ENCODE results near the gene SLC38A9. TPM values are rescaled to one million over a fixed set of nuclear protein-coding genes. Genes with fewer than 3 reads are reported as not detected.
"Not testable (repeated sequence)": the region's sequence is repeated elsewhere in the genome, so short reads cannot be mapped to it uniquely, and the experiment has no call there.

Gene SLC38A9, protein sequence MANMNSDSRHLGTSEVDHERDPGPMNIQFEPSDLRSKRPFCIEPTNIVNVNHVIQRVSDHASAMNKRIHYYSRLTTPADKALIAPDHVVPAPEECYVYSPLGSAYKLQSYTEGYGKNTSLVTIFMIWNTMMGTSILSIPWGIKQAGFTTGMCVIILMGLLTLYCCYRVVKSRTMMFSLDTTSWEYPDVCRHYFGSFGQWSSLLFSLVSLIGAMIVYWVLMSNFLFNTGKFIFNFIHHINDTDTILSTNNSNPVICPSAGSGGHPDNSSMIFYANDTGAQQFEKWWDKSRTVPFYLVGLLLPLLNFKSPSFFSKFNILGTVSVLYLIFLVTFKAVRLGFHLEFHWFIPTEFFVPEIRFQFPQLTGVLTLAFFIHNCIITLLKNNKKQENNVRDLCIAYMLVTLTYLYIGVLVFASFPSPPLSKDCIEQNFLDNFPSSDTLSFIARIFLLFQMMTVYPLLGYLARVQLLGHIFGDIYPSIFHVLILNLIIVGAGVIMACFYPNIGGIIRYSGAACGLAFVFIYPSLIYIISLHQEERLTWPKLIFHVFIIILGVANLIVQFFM
- 17.7 and 23.8 TPM in 2 replicates for total RNA-seq (2014; rRNA removed; shearing (Covaris generic))
- 8.6 and 9.9 TPM in 2 replicates for polyA plus RNA-seq (2015; cell fraction: cytosol; rRNA removed)
- 30.6 and 41.6 TPM in 2 replicates for polyA plus RNA-seq (2015; cell fraction: nucleus; rRNA removed)

DNA sequence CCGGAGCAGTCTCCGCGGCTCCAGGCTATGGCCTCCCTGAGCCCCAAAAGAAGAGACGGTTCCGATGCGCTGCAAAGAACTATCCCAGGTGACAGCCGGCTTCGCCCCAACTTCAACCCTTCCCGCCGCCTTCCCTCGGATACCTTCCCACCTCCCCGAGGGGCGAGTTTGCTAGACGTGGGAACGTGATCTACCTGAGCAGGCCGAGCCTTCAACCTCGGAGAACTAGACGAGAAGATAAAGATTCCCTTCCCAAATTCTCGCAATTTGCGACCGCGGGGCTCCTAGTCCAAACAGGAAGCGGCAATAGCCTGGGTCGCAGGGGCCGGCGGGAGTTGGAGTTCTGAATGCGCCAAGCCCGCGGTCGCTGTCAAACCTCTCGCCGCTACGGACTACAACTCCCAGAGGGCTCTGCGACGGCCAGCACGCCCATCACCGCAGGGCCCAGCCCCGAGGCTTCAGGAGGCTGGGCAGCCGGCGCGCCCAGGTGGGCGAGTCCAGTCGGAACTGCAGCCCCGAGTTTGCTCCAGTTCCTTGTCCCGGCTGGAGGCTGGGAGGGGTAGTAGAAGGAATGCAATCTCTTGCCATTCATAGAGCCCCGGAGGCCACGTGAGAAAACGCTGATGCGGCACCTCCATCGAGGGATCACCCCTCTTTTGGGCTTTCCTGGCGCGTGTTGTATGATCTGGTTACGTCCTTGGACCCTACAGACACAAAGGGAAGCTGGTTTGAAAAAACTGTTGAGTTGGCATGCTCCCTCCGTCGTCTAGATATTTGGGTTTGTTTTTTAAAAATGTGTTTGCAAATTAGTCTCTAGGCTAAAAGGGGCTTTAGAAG, at the start of gene SLC38A9:
Gene SLC38A9 (minus strand): TSS at position 302 of the 837 bp plus-strand sequence. CDS start 14,366 bp downstream, outside the sequence.
- DNase-seq (ENCODE audit: low read depth) = peak; percentile 96

DNA sequence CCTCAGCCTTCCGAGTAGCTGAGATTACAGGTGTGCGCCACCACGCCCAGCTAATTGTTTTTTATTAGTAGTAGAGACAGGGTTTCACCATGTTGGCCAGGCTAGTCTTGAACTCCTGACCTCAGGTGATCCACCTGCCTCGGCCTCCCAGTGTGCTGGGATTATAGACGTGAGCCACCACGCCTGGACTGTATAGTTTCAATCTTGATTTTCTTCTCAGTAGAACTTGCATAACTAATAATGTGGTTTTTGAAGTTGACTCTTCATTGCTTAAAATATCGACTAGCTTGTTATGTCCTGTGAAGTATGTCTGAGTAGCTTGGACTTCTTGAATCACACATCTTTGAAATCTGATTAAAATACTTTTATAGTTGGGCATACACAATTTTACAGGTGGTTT, 49.6 kb upstream of the SLC38A9 start:
- DNase-seq (ENCODE audit: low read depth) = not testable (repeated sequence)

DNA sequence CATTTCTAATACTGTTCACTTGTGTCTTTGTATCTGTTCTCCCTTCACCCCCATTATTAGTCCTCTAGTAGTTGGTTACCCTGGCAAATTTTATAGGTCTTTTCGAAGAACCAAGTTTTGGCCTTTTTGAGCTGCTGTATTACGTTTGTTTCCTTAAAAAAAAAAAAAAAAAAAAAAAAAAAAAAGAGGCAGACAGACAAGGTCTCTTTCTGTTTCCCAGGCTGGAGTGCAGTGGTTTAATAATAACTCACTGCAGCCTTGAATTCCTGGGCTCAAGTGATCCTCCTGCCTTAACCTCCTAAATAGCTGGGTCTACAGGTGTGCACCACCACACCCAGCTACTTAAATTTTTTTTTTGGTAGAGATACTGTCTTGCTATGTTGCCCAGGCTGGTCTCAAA, 46.6 kb upstream of the SLC38A9 start:
- no peak for DNase-seq (ENCODE audit: low read depth)

DNA sequence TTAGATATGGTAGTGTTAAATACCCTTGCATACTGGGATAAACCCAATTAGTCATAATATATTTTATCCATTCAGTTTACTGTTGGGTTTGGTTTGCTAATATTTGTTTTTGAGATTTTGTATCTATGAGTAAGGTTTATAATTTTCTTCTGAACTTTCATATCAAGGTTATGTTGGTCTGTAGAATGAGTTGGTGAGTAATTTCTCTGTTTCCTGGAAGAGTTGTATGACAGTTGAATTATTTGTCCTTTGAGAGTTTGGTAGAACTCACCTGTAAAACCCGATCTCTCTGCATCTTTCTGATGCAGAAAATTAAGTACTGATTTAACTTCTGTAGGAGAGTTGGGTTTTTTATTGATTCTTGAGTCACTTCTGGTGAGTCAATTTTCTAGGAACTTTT, 46.1 kb upstream of the SLC38A9 start:
- no peak for DNase-seq (ENCODE audit: low read depth)

DNA sequence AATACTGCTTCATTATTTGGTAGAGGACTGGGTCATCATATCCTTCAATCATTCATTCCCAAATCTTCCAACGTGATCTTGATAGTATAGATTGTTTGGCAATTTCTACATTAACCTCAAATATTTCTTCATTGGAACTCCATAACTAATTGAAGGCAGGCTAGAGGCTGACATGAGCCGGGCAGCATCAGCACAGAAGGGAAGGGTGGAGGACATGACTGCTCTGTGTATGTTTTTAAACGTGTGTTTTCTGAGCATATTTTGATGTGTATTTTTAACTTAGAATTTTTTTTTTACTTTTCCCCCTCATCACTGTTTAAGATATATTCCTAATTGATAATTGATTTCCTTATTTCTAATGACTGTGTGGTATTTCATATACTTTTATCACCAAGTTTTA, 38.4 kb upstream of the SLC38A9 start:
- DNase-seq (ENCODE audit: low read depth) = no peak

DNA sequence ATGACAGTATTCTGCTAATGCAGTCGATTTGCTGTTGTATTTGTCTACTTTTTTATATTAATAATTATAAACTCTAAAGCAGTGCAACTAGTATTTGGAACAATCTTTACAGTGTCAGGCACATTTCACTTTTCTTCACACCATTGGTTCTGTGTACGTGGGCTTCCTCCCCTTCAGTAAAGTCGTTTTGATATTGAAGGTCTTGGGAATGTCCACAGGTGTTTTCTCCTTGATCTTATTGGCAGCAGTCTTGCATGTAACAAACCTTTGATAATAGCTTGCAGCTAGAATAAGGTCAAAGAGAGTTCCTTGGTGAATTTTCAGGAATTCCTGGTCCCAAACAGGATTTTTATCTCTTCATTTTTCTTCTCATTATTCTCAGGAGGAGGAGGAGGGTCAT, 37.9 kb upstream of the SLC38A9 start:
- no peak for DNase-seq (ENCODE audit: low read depth)

DNA sequence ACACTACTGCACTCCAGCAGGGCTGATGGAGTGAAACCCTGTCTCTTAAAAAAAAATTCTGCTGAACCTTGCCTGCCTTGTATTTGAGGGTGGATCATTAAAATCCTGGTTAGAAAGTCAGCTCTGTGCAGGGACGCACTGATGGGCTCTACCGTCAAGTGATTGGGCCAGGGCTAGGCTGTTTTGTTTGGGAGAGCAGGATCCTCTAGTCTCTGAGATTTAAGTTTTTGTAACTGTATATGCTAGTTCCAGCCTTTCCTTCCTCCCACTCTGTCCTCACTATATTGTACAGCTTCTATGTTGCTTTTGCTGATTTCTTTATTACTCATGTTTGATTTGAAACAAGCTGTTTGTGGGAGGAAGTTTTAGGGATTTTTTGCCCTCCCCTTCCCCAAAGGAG, 37.3 kb upstream of the SLC38A9 start:
- no peak for DNase-seq (ENCODE audit: low read depth)

DNA sequence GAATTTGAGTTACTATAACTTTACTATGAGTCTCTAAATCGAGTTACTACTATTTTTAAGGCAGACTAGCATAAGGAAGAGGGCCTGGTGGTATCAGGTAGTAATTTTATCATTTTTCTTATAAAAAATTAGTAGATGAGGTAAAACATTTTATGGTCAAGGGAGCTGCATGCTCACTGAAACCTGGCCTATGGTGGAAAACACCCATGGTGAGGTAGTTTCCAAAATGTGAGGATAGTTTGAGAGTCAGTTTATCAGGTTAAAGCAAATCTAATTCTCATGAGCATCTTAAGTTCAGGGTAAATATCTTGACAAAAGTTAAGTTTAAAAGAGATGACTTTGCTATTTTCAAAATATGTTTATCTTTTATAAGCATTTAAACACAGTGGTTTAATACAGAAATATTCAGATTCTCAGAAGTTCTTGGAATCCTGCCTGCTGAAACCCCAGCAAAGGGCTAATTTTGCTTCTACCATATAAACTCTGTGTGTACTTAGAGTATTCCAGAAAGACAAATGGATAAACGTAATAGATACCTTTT, 35.7 kb upstream of the SLC38A9 start:
- no peak for DNase-seq (ENCODE audit: low read depth)

DNA sequence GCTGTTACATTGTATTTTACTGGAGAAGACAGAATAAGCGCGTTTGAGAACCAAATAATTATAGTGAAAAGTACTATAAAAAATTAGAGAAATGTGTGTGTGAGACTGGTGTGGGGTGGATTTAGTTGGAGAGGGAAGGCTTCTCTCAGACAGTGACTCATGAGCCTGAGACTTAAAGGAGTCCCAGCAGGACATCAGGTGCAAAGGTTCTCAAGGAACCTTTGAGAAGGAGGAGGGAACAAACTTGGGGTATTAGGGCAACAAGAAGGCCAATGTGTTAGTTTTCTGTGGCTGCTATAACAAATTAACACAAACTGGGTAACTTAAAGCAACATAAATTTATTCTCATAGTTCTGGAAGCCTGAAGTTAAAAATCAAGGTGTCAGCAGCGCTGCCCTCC, 30.7 kb upstream of the SLC38A9 start:
- DNase-seq (ENCODE audit: low read depth) = peak; percentile 9

DNA sequence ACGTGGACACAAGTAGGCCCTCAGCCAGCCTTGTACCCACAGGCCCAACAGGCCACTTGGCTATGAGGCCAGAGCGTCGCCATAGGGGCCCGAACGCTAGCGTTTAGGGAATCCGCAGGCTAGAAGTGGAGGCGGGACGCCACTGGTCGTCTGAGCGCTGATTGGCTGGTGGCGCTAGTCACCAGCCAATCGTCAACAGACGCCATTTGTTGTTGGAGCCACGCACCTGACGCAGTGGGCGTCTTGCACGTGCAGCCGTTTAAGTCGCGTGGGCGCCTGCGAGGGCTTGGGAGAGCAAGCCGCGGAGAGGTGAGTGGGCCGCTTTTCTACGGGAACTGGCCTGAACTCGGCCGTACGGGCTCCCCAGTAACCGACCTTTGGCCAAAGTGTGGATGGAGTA, 25.7 kb upstream of the SLC38A9 start, which contains the start of gene DDX4:
Gene DDX4 (plus strand): TSS at position 269 of the 400 bp plus-strand sequence. CDS start 903 bp downstream, outside the sequence.
- DNase-seq (ENCODE audit: low read depth) = no peak

DNA sequence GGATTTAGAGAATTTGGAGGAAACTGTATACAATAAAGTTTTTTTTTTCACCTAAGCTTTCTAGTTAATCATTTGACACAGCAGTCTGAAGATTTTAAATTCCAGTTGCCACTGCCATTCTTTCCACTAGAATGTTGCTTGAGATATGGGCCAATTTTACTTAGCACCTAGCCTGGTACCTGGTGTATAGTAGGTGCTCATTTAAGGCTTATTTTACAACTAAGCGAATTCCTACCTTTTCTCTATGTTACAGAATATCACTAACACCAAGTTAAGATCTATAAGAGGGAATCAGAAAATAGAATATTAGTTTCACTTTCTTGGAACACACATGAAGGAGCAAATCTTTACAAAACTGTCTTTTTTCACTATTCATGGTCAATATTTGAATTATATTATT, 22.5 kb upstream of the SLC38A9 start:
- DNase-seq (ENCODE audit: low read depth) = no peak

DNA sequence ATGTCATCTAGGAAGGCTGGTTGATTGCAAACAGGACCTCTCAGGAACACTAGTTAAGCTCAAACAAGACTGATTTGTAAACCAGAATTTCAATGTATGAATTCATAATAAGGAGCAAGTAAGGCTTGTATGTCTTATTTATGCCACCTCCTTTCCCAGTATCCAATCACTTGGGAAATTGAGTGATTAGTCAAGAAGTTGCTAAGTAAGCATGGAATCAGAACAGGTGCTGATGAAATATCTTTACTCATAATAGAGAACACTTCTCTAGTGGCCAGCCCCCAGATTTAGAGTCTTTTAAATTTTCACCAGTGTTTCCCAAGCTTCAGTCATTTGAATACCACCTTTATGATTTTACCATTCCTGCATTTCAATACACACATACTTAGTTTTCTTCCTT, 20.5 kb upstream of the SLC38A9 start:
- DNase-seq (ENCODE audit: low read depth) = no peak

DNA sequence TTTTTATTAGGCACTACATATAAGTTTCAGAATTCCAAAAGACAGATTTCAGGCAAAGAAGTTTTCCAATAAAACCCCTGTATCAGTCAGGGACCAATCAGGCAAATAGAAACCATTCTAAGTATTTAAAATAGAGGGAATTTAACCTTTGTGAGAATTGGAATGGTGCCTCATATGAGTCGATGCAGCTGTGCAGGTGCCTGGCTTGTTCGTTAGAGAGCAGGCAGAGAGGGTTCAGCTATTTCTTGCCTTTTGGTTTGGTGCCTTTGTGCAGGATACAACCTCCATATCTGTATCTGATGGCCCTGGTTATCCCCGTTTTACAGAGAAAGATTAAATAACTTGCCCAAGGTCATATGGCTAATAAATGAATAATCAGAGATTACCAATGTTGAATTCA, 19.7 kb upstream of the SLC38A9 start:
- no peak for DNase-seq (ENCODE audit: low read depth)

DNA sequence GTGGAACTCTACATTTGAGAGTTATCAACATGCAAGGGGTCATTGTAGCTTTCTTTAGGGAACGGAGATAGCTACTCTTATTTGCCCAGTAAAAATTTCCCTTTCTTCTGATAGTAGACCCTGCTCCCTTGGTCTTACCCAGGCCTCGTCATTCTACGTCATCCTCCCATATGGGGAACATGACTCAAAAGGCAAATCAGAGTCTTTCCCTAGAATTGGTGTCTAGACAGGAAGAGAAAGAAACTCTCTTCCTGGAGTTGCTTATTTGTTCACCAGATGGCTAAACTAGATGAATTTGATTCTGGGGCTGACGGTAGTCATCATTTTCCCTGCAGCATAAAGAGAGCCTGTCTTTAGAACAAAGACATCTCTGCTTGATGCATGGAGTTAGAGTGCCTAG, 12.2 kb upstream of the SLC38A9 start:
- DNase-seq (ENCODE audit: low read depth) = peak; percentile 40

DNA sequence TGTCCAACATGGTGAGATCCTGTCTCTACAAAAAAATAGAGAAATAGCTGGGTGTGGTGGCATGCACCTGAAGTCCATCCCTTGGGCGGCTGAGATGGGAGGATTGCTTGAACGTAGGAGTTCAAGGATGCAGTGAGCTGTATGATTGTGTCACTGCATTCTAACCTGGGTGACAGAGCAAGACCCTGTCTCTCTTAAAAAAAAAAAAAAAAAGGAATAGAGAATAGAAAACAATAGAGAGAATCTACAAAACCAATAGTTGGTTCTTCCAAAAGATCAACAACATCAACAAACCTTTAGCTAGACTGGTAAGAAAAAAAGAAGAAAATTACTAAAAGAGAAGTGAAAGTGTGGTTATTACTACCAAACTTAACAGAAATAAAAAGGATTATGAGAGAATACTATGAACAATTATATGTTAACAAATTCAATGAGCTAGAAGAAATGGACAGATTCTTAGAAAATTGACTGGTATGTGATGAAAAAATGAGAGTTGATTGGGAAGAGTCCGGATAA, 8.1 kb upstream of the SLC38A9 start:
- no peak for DNase-seq (ENCODE audit: low read depth)

DNA sequence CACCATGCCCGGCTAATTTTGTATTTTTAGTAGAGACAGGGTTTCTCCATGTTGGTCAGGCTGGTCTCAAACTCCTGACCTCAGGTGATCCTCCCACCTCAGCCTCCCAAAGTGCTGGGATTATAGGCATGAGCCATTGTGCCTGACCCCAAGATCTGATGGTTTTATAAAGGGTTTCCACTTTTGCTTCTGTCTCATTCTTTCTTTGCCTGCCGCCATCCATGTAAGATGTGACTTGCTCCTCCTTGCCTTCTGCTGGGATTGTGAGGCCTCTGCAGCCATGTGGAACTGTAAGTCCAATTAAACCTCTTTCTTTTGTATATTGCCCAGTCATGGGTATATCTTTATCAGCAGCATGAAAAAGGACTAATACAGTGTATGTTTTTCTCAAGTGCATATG, 6.9 kb upstream of the SLC38A9 start:
- DNase-seq (ENCODE audit: low read depth) = not testable (repeated sequence)

DNA sequence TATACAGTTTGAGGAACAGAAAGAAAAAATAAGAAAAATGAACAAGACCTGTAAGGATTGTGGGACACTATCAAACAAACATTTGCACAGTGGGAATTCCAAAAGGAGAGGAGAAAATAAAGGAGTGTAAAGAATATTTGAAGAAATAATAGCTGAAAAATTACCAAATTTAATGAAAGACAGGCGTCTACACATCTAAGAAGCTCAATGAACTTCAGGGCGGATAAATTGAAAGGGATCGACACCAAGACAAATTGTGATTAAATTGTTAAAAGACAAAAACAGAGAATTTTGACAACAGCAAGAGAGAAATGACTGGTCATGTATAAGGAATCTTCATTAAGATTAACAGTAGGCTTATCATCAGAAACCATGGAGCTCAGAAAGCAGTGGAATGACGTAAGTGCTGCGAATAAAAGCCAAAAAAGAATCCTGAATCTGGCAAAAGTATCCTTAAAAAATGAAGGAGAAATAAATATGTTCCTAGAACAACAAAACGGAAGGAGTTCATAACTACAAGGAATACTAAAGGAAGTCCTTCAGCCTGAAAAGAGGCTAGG, 3.5 kb upstream of the SLC38A9 start:
- no peak for DNase-seq (ENCODE audit: low read depth)

DNA sequence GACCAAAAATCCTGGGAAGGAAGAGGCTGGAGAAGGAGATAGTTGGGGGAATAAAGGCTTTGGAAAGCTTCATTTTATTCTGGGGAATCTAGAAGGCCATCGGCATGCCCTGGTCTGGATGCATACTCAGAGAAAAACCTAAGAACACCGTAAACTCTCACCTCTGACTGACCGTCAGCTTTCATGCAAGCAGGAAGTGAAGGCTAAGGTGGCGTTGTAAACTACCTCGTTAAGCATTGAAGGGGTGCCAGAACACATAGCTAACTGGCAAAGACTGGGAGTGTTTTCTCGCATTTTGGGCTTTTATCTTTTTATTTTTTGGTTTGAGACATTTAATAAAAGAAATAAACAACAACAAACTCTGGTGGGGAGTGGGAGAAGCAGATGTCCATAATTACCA, 2.6 kb upstream of the SLC38A9 start:
- DNase-seq (ENCODE audit: low read depth) = no peak

DNA sequence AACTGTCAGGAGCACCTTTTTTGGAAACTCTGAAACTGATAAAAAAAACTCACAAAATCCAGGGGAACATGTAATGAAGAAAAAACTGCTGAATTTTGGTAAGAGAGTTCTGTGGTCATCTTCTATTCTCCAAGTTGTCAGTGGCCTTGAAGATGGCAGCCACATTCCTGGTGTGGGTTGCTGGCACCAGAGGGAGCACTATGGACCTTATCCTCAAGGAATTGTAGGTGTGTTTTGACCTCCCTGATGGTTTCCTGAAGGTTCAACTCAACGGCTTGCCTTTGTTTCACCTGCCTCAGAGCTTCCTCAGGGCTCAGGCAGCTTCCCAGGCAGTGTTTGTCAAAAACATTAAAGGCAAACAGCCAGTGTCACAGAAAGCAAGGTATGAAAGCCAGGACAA, 2.2 kb upstream of the SLC38A9 start:
- peak; percentile 6 for DNase-seq (ENCODE audit: low read depth)

DNA sequence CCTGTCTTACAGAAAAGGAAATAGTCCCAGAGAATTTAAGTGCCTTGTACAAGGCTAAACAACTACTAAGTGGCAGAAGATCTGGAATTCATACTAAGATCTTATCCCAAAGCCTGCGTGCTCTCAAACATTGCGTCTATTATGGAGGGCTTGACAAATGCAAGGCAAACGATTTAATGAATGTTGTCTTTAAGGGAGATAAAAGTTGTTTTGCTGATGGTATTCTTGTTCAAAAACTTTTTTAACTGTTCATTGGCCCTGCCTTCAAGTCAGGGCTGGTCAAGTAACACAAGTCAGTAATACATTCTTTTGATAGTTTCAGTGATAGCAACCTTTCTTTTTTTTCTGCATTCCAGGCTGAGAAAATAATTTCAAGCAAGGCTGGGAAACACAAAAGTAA, 1.7 kb upstream of the SLC38A9 start:
- DNase-seq (ENCODE audit: low read depth) = no peak

DNA sequence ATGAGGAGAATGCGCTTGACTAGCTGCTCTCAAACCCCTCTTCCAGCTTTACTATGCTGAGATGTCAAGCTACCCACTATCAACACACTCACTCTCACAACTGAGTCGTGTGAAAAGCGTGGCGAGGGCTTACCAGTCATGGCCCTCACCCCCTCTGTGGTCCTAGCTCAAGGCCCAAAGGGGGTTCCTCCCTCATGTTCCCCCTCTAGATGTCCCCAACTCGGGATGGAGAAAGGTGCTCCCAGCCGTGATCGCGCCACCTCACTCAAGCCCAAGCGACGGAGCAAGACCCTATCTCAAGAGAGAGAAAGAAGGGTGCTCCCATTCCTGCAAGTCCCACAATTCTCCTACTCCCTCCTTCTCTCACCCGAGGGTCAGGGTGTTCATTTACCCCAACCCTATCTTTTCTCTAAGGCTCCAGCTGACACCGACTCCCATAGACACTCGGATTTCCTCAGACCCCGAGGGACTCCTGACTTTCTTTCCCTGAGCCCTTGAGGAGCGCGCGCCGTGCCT, 559 bp downstream of the SLC38A9 start:
- no peak for DNase-seq (ENCODE audit: low read depth)
